Aorta (tissue), 5 donors: Measurements from ENCODE around the gene SLC30A10. TPM values are rescaled to one million over a fixed set of nuclear protein-coding genes. Genes with fewer than 3 reads are reported as not detected.
A peak's percentile ranks its signal among the peaks of the same experiment; 100 is the strongest.

ENCODE experiments used
- ATAC-seq: fragments of 200-7000 bp; cut with Tn5 transposase; one replicate; pipeline ENCODE4 v1.9.1; 2022; ENCODE audit warnings: moderate library complexity; ENCODE audit not compliant: low FRiP score
- DNase-seq, 2 donors: peaks; one replicate each; pipeline ENCODE4 v3.0.0-alpha.2; 2020
- H3K27ac ChIP-seq, 2 donors: one replicate each; pipeline ENCODE4 v1.5.1; 2013; ENCODE audit warnings: low read length in 2 of 2, mild to moderate bottlenecking in 2 of 2, moderate library complexity in 2 of 2, control low read depth in 1 of 2, inconsistent platforms in 1 of 2, low read depth in 1 of 2
- H3K27me3 ChIP-seq, 2 donors: one replicate each; pipeline ENCODE4 v1.6.1; 2013; ENCODE audit warnings: control low read depth in 1 of 2, low read length in 1 of 2, mild to moderate bottlenecking in 1 of 2, moderate library complexity in 1 of 2; ENCODE audit not compliant: insufficient read depth in 2 of 2, control insufficient read depth in 1 of 2
- H3K36me3 ChIP-seq, 2 donors: one replicate each; pipeline ENCODE4 v1.6.1; 2013; ENCODE audit warnings: control low read depth in 1 of 2, low read length in 1 of 2, mild to moderate bottlenecking in 1 of 2; ENCODE audit not compliant: insufficient read depth in 2 of 2, control insufficient read depth in 1 of 2
- H3K4me1 ChIP-seq, 2 donors: one replicate each; pipeline ENCODE4 v1.6.1; 2013; ENCODE audit warnings: low read length in 2 of 2, control low read depth in 1 of 2, mild to moderate bottlenecking in 1 of 2, moderate library complexity in 1 of 2; ENCODE audit not compliant: insufficient read depth in 2 of 2, control insufficient read depth in 1 of 2
- H3K4me3 ChIP-seq, 2 donors: one replicate each; pipeline ENCODE4 v1.5.1; 2013; ENCODE audit warnings: low read length in 2 of 2, control low read depth in 1 of 2, mild to moderate bottlenecking in 1 of 2
- H3K9me3 ChIP-seq: one replicate; pipeline ENCODE4 v1.6.1; 2013; ENCODE audit warnings: mild to moderate bottlenecking, low read length; ENCODE audit not compliant: control insufficient read depth
- WGBS, 2 donors: extraction: QIAGEN DNeasy Blood & Tissue Kit; methylation state at CpG; one replicate each; pipeline ENCODE4 v1.1.7; 2013; 5-methylcytosine and 5-hydroxymethylcytosine counted together
- intact Hi-C, 2 donors: fragments of 100-400 bp; cut with DNase I; formaldehyde crosslinking; loops; one replicate each; pipeline versions ENCODE4 v1.14.2 to v1.15.0; 2022
- long read RNA-seq, 2 donors: library from polyadenylated mRNA; unstranded; transcript quantifications; one replicate each; pipeline ENCODE4 v2.0.0, GENCODE V29; 2020 to 2021
- polyA plus RNA-seq, 2 donors: library from polyadenylated mRNA; stranded (reverse); fragments of 200-250 nt; gene quantifications; one replicate each; pipeline ENCODE4 v1.2.3, GENCODE V29; 2013
- total RNA-seq, 2 donors: library from RNA; stranded (reverse); fragmentation: NEBNext Ultra II Directional; extraction: Animal tissue kit (Norgen Biotek cat#: 25700); gene quantifications; one replicate each; pipeline ENCODE4 v1.2.1, GENCODE V29; 2021
- donor health status: healthy with polysubstance abuse.
- donor health status: Bipolar disorder and iron deficiency.
- donor health status: DM: no; HTN: no; CAD: no.
- donor health status: DM: no; HTN: no; CAD: no.
- donor health status: DM: yes; HTN: yes; CAD: no.

The SLC30A10 gene
- total RNA-seq (not detected), polyA plus RNA-seq (under 1 TPM in 1 of 2 donors, not detected in 1; 0.25 TPM)
- long read RNA-seq, donor 1: 0 reads
- long read RNA-seq, donor 2: 0 reads

GRCh38 chr1:219927956-219928790 is at the start of gene SLC30A10:
TSS of gene SLC30A10 (minus strand) at chr1:219928557. CDS start at chr1:219928440, 117 bp downstream.
- Histone ChIP-seq H3K27ac (no peak within 1 kb of the TSS), H3K36me3 (no peaks in the 10 kb centered on the region), H3K27me3 (no peaks in the 10 kb centered on the region), H3K9me3 (no peaks in the 10 kb centered on the region), H3K4me1 (no peaks in the 10 kb centered on the region), H3K4me3 (peak within 1 kb of the TSS; percentile 3 to 10)
- 0 to 1% methylated on average over 83 to 91 of the region's 91 CpGs for WGBS, 2 donors
- DNase-seq (peak in 1 of 2 donors; percentile 75), ATAC-seq (peak; percentile 17)
- intact Hi-C loops: no loop called here

- H3K27ac ChIP-seq: no peak overlapping the region
- DNase-seq (no peak), ATAC-seq (no peak)
- intact Hi-C loops: no loop called here
- no peaks in the 10 kb centered on the region for H3K27me3 ChIP-seq
- no peak overlapping the region for H3K4me3 ChIP-seq
- no peaks in the 10 kb centered on the region for H3K9me3 ChIP-seq
- 57 to 71% methylated on average over 3 of the region's 3 CpGs for WGBS, 2 donors
- peaks cover 7 to 13% of the 10 kb centered on the region in 2 donors for H3K36me3 ChIP-seq
- no peaks in the 10 kb centered on the region for H3K4me1 ChIP-seq
Observed at GRCh38 chr1:219973213-219973612, 44.9 kb upstream of the SLC30A10 start.

DNA sequence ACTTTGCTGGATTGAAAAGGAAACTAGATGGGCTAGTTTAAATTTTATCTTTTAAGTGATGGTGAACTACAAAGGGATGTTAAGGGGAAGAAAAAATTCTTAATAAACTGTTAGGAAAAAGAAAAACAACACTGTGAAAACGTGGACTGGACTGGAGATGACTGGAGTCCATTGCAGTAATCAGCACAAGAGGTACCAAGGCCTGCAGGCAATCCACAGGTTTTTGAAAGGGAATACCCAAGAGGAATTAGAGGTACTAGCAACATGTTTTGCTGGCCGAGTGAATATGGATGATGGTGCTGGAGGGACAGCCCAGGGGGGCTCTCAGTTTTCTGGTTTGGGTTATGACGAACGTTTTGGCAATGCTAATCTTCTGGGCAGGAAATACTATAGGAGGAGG is 39.0 kb upstream of the SLC30A10 start:
- intact Hi-C loops: no loop called here
- H3K4me1 ChIP-seq: no peaks in the 10 kb centered on the region
- H3K4me3 ChIP-seq: no peak overlapping the region
- no peaks in the 10 kb centered on the region for H3K27me3 ChIP-seq
- WGBS, 2 donors: 80 to 82% methylated on average over 4 of the region's 4 CpGs
- peaks cover 2 to 5% of the 10 kb centered on the region in 2 donors for H3K36me3 ChIP-seq
- no peaks in the 10 kb centered on the region for H3K9me3 ChIP-seq
- DNase-seq: no peak
- no peak overlapping the region for H3K27ac ChIP-seq
- no peak for ATAC-seq

- no peak for DNase-seq
- peaks cover 2 to 5% of the 10 kb centered on the region in 2 donors for H3K36me3 ChIP-seq
- intact Hi-C loops: no loop called here
- no peaks in the 10 kb centered on the region for H3K9me3 ChIP-seq
- ATAC-seq: no peak
- H3K4me3 ChIP-seq: no peak overlapping the region
- no peak overlapping the region for H3K27ac ChIP-seq
- H3K27me3 ChIP-seq: no peaks in the 10 kb centered on the region
- 89 to 90% methylated on average over 2 of the region's 2 CpGs for WGBS, 2 donors
- H3K4me1 ChIP-seq: no peaks in the 10 kb centered on the region
Observed at GRCh38 chr1:219966071-219966349, 37.7 kb upstream of the SLC30A10 start.

GRCh38 chr1:219965285-219966070 is 37.1 kb upstream of the SLC30A10 start:
- Histone ChIP-seq H3K27ac (no peak overlapping the region), H3K36me3 (peaks cover 2 to 4% of the 10 kb centered on the region in 2 donors), H3K9me3 (no peaks in the 10 kb centered on the region), H3K4me3 (no peak overlapping the region), H3K27me3 (no peaks in the 10 kb centered on the region), H3K4me1 (no peaks in the 10 kb centered on the region)
- no peak for ATAC-seq
- intact Hi-C loops: no loop called here
- 75 to 76% methylated on average over 6 of the region's 6 CpGs for WGBS, 2 donors
- no peak for DNase-seq

- WGBS, 2 donors: 85 to 86% methylated on average over 7 of the region's 7 CpGs
- ATAC-seq: no peak
- Histone ChIP-seq H3K27me3 (no peaks in the 10 kb centered on the region), H3K27ac (no peak overlapping the region), H3K4me1 (no peaks in the 10 kb centered on the region), H3K36me3 (no peaks in the 10 kb centered on the region), H3K4me3 (no peak overlapping the region), H3K9me3 (no peaks in the 10 kb centered on the region)
- DNase-seq: no peak
- intact Hi-C loops: no loop called here
Observed at GRCh38 chr1:219963432-219963831, 35.1 kb upstream of the SLC30A10 start.

- no peak for DNase-seq
- no peaks in the 10 kb centered on the region for H3K27me3 ChIP-seq
- H3K4me3 ChIP-seq: no peak overlapping the region
- 86 to 89% methylated on average over 3 of the region's 3 CpGs for WGBS, 2 donors
- intact Hi-C loops: no loop called here
- H3K27ac ChIP-seq: no peak overlapping the region
- H3K4me1 ChIP-seq: no peaks in the 10 kb centered on the region
- H3K9me3 ChIP-seq: no peaks in the 10 kb centered on the region
- no peaks in the 10 kb centered on the region for H3K36me3 ChIP-seq
- no peak for ATAC-seq
Observed at GRCh38 chr1:219961684-219962083, 33.3 kb upstream of the SLC30A10 start.

GRCh38 chr1:219959540-219960203 is 31.3 kb upstream of the SLC30A10 start:
- H3K9me3 ChIP-seq: no peaks in the 10 kb centered on the region
- no peaks in the 10 kb centered on the region for H3K27me3 ChIP-seq
- ATAC-seq (no peak), DNase-seq (no peak)
- no peaks in the 10 kb centered on the region for H3K4me1 ChIP-seq
- intact Hi-C loops: no loop called here
- no peak overlapping the region for H3K4me3 ChIP-seq
- H3K27ac ChIP-seq: no peak overlapping the region
- no peaks in the 10 kb centered on the region for H3K36me3 ChIP-seq
- whole genome bisulfite sequencing, 2 donors: 68 to 74% methylated on average over 3 of the region's 3 CpGs
